ENCODE measurements around the gene RDH13. TPM values are rescaled to one million over a fixed set of nuclear protein-coding genes. Genes with fewer than 3 reads are reported as not detected.
A peak's percentile ranks its signal among the peaks of the same experiment; 100 is the strongest.

The RDH13 gene
- total RNA-seq, 1 donor from 2014 or later: 37.3 TPM

DNA sequence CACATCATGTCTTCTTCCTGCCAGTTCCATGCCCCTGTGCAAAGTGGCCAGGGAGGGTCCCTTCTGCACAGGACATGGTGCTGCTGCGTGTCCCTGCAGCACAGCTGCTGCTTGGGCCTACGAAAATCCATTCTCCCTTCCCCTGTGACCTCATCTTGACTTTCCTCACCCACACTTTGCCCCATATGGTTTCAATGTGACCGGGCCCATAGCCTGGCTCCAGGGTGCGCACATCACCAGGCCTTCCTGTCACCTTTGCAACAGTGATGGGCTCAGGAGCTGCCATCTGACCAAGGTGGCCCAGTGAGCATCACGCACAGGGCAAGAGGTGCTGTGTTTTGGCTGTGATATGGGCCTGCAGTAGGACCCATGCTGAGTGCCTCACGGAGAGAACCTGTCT, 43.6 kb upstream of the RDH13 start:
- H3K4me3 ChIP-seq: no peak overlapping the region
- H3K36me3 ChIP-seq: peaks cover 0 to 21% of the 10 kb centered on the region in 2 donors
- no peak overlapping the region for H3K27ac ChIP-seq

GRCh38 chr19:55105237-55105636, 42.3 kb upstream of the RDH13 start:
- no peak overlapping the region for H3K27ac ChIP-seq
- peaks cover 5% of the 10 kb centered on the region for H3K4me1 ChIP-seq
- no peak for TF ChIP-seq POLR2A (IDR thresholded peaks at IDR 0.05)
- intact Hi-C loops (cut with DNase I): no loop called here
- H3K9me3 ChIP-seq: no peaks in the 10 kb centered on the region
- no peak overlapping the region for H3K4me3 ChIP-seq
- H3K27me3 ChIP-seq: no peaks in the 10 kb centered on the region
- no peak for DNase-seq (ENCODE audit: extremely low spot score in 2 of 2)
- H3K36me3 ChIP-seq: peaks cover 0 to 25% of the 10 kb centered on the region in 2 donors

More for the DNA sequence above, 43.6 kb upstream of the RDH13 start:
- peaks cover 7% of the 10 kb centered on the region for H3K4me1 ChIP-seq
- no peaks in the 10 kb centered on the region for H3K9me3 ChIP-seq
- no peak for DNase-seq (ENCODE audit: extremely low spot score in 2 of 2)
- TF ChIP-seq POLR2AphosphoS5 (IDR thresholded peaks at IDR 0.05; ENCODE audit: insufficient read depth in 1 of 2, low read depth in 1 of 2) (no peak), POLR2A (IDR thresholded peaks at IDR 0.05) (no peak)
- TF ChIP-seq, protein P1, sequence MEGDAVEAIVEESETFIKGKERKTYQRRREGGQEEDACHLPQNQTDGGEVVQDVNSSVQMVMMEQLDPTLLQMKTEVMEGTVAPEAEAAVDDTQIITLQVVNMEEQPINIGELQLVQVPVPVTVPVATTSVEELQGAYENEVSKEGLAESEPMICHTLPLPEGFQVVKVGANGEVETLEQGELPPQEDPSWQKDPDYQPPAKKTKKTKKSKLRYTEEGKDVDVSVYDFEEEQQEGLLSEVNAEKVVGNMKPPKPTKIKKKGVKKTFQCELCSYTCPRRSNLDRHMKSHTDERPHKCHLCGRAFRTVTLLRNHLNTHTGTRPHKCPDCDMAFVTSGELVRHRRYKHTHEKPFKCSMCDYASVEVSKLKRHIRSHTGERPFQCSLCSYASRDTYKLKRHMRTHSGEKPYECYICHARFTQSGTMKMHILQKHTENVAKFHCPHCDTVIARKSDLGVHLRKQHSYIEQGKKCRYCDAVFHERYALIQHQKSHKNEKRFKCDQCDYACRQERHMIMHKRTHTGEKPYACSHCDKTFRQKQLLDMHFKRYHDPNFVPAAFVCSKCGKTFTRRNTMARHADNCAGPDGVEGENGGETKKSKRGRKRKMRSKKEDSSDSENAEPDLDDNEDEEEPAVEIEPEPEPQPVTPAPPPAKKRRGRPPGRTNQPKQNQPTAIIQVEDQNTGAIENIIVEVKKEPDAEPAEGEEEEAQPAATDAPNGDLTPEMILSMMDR (IDR thresholded peaks at IDR 0.05): no peak
- no peaks in the 10 kb centered on the region for H3K27me3 ChIP-seq
- intact Hi-C loops (cut with DNase I): no loop called here

DNA sequence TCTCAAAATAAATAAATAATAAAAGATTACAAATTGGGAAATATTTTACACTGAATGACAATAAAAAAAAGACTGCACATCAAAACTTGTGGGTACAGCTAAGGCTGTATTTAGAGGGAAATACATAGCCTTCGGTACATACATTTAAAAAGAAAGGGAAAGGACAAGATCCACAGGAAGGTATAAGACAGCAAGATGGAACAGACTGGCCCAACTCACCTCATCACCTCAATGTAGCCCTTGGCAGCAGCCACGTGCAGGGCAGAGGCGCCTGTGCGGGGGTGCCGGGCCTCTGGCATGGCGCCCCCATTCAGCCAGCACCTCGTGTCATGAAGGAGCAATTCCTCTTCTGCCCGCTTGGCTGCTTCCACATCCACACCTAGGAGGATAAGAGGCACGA, 40.2 kb upstream of the RDH13 start:
- Histone ChIP-seq H3K9me3 (no peaks in the 10 kb centered on the region), H3K27me3 (no peaks in the 10 kb centered on the region), H3K27ac (no peak overlapping the region), H3K4me3 (no peak overlapping the region), H3K36me3 (peaks cover 0 to 39% of the 10 kb centered on the region in 2 donors), H3K4me1 (no peaks in the 10 kb centered on the region)
- no peak for DNase-seq (ENCODE audit: extremely low spot score in 2 of 2)
- no peak for TF ChIP-seq POLR2A (IDR thresholded peaks at IDR 0.05)
- no peak for TF ChIP-seq POLR2AphosphoS5 (IDR thresholded peaks at IDR 0.05; ENCODE audit: insufficient read depth in 1 of 2, low read depth in 1 of 2)
- TF ChIP-seq, protein P1 (IDR thresholded peaks at IDR 0.05): no peak
- intact Hi-C loops (cut with DNase I): no loop called here

DNA sequence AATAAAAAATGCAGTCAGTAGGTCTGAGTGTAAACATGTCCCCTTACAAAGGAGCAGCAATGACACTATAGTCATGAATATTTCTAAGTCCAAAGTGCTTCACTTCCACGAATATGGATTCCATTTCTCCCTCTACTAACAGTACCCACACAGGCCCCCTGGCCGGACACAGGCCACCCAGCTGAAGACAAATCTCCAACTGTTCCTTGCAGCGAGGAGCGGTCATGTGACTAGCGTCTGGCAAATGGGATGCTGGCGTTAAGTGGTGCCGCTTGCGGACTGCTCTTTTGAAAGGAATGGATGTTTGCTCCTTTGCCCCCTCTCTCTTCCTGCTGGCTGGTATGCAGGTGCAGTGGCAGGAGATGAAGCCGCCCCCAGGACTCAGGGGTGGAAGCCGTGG, 38.3 kb upstream of the RDH13 start:
- intact Hi-C loops (cut with DNase I): no loop called here
- H3K27me3 ChIP-seq: no peaks in the 10 kb centered on the region
- DNase-seq (ENCODE audit: extremely low spot score in 2 of 2): no peak
- no peaks in the 10 kb centered on the region for H3K4me1 ChIP-seq
- peaks cover 0 to 40% of the 10 kb centered on the region in 2 donors for H3K36me3 ChIP-seq
- H3K27ac ChIP-seq: no peak overlapping the region
- no peaks in the 10 kb centered on the region for H3K9me3 ChIP-seq
- no peak overlapping the region for H3K4me3 ChIP-seq
- TF ChIP-seq POLR2AphosphoS5 (IDR thresholded peaks at IDR 0.05; ENCODE audit: insufficient read depth in 1 of 2, low read depth in 1 of 2): no peak
- TF ChIP-seq POLR2A (IDR thresholded peaks at IDR 0.05): no peak
- TF ChIP-seq, protein P1 (IDR thresholded peaks at IDR 0.05): no peak

DNA sequence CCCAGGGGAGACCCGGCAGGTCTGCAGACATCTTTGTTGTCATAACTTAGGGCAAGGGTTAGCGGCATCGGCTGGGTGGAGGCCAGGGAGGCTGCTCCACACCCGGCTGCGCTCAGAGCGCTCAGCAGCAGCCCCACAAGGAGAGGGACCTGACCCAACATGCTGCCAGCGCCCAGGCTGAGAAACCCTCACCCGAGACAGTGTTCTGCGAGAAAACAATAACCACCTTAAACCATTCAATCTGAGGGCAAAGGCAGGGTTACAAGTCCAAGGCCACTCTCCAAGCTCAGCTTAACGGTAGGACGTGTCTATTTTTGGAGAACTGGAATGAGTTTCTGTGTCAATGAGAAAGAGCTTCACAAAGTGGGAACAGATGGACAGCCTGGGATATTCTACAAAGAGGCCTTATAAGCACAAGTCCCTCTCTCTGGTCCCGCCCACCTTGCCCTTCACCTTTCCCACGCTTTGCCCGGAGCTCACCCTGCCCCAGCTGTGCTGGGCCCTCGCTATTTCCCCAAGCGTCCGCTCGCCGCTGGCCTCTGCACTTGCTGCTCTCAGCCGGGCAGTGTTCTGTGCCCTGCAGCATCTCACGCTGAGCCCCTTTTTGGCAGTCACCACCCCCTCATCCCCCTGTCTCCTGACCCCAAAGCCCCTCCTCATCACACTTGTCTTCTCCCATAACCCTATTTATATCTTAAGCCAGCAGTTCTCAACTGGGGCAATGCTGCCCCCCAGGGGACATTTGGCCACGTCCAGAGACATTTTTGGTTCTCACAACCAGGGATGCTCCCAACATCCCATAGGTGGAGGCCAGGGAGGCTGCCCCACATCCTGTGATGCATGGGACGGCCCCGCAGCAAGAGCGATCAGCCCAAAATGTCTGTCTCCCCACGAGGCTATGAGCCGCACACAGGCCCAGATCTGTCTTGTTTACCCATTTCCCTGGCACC, 36.9 kb upstream of the RDH13 start:
- H3K4me3 ChIP-seq: no peak overlapping the region
- H3K36me3 ChIP-seq: peaks cover 0 to 50% of the 10 kb centered on the region in 2 donors
- no peak for DNase-seq (ENCODE audit: extremely low spot score in 2 of 2)
- no peaks in the 10 kb centered on the region for H3K4me1 ChIP-seq
- no peaks in the 10 kb centered on the region for H3K9me3 ChIP-seq
- H3K27ac ChIP-seq: peak overlapping the region; percentile 34
- TF ChIP-seq POLR2AphosphoS5 (IDR thresholded peaks at IDR 0.05; ENCODE audit: insufficient read depth in 1 of 2, low read depth in 1 of 2) (peak in 1 of 2 donors; percentile 16), POLR2A (IDR thresholded peaks at IDR 0.05) (no peak)
- TF ChIP-seq, protein P1 (IDR thresholded peaks at IDR 0.05): no peak
- intact Hi-C loops (cut with DNase I): no loop called here
- H3K27me3 ChIP-seq: no peaks in the 10 kb centered on the region

Data from vagina (tissue), 2 donors.